Omental fat pad (tissue), 4 donors: Measurements from ENCODE around the gene KCNJ11. TPM values are rescaled to one million over a fixed set of nuclear protein-coding genes. Genes with fewer than 3 reads are reported as not detected.
A peak's percentile ranks its signal among the peaks of the same experiment; 100 is the strongest.

ENCODE experiments used
- ATAC-seq: fragments of 150-250 bp; one replicate; pipeline ENCODE4 v1.9.1; 2016; ENCODE audit warnings: mild to moderate bottlenecking, moderate library complexity; ENCODE audit not compliant: low FRiP score
- DNase-seq: peaks from one replicate; pipeline ENCODE4 v3.0.0-alpha.2; 2019; ENCODE audit warnings: low spot score
- CTCF ChIP-seq, 3 donors: fragments of 450-650 bp; IDR thresholded peaks; one replicate each; pipeline ENCODE4 v1.5.1; 2016 to 2017; ENCODE audit warnings: antibody characterized with exemption in 3 of 3, mild to moderate bottlenecking in 3 of 3, moderate library complexity in 2 of 3
- total RNA-seq, 4 donors: library from RNA; depleted of rRNA; stranded (reverse); fragments of >200 nt; gene quantifications; one replicate each; pipeline ENCODE4 v1.1.0, GENCODE V29; 2016

Gene KCNJ11
- total RNA-seq, 4 donors from 2014 or later, result 0.37 to 6.1 (median 2.5) TPM

GRCh38 chr11:17386331-17387084 lies 2.0 kb downstream of the KCNJ11 start:
- ATAC-seq, result no peak
- no peak for DNase-seq
- TF ChIP-seq CTCF (IDR thresholded peaks at IDR 0.05), result peak in 1 of 3 donors; percentile 14

DNA sequence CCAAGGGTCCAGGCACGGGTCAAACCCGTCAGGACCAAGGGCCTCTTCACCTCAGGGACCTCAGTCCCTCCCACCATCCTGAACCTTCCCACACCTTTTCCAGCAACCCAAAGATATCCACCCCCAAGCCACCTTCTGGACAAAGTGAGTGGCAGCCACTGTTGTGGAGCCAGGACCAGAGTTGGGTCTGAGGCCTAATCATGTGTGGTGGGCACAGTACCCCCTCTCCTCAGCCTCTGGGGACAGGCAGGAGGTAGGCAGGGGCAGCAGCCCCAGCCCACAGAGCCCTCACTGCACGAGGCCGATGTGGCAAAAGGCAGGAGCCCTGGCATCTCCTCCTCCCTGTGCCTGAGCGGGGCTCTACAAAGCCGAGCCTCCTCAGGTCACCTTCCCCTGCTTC lies 2.5 kb downstream of the KCNJ11 start:
- no peak for ATAC-seq

DNA sequence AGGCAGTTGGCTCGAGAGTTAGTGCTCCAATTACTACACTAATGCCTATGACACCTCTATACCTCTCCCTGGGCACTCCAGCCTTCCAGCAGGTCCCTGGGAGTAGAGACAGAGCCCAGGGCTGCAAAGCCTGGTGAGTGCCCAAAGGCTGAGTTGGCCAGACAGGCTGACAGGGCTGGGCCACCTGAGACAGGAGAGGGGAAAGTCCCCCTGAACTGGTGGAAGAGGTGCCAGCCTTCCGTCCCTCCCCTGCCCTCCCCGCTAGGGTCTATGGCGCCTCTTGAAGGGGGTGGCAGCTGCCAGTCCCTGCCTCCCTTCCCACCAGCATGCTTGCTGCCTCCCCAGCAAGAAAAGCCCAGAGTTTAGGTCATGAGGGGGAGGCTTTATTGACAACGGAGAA lies 3.0 kb downstream of the KCNJ11 start:
- DNase-seq, result no peak
- ATAC-seq, result no peak
- TF ChIP-seq CTCF (IDR thresholded peaks at IDR 0.05), result no peak

More for the DNA sequence above, 2.5 kb downstream of the KCNJ11 start:
- no peak for TF ChIP-seq CTCF (IDR thresholded peaks at IDR 0.05)
- DNase-seq, result no peak

- ATAC-seq, result peak; percentile 45
- no peak for DNase-seq
- peak in 1 of 3 donors; percentile 80 for TF ChIP-seq CTCF (IDR thresholded peaks at IDR 0.05)
These were observed 4.4 kb downstream of the KCNJ11 start for GRCh38 chr11:17384002-17384511.

DNA sequence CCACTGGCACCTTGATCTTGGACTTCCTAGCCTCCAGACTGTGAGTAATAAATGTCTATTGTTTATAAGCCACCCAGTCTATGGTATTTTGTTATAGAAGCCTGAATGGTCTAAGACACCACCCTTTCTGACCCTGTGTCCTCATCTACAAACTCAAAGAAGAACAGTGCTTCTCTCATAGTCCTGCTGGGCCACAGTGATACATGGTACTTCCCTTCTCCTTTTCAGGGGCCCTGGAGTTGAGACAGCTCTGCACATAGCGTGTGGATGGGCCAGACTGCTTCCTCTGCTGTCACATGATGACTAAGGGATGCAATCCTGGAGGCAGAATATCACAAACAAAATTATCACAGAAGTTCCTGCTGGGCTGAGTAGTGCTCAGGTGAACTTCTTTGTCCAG lies 5.0 kb downstream of the KCNJ11 start:
- ATAC-seq (no peak), DNase-seq (no peak)
- TF ChIP-seq CTCF (IDR thresholded peaks at IDR 0.05), result no peak

DNA sequence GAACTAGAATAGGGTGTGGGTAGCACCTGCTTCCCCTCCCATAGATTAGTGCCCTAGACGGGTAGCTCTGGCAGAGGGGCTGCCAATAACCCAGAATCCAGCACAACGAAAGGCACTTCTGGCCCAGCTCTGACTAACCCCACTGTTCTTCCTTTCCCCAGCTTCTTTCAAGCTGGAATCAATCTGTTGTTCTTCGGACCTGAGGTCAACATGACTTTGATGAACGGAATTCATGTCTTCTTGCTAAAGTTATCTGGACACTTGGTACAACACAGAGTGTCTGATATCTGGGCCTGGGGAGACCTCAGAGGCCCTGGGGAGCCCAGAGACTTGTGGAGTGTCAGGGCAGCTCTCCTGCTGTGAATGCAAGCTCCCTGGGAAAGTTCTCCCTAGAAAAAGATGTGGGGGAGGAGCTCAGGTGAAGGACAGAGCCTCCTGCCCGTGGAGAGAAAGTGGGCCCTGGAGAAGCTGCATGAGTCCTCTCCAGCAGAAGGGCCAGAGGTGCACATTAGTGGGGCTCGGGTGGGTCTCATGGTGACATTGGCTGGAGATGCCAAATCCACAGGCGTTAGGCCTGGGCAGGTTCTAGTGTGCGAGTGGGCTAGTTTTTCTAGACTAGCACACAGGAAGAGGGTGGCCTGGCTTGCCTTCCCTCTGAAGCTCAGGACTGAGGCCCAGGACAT lies 6.3 kb downstream of the KCNJ11 start:
- DNase-seq (no peak), ATAC-seq (no peak)
- TF ChIP-seq CTCF (IDR thresholded peaks at IDR 0.05), result no peak
